Esophagus squamous epithelium (tissue), 4 donors: ENCODE data around the gene IQGAP2.

ENCODE experiments used
- CTCF ChIP-seq, 6 experiments: fragments of 450-650 bp in 4 of 6; fragments of 200-600 bp in 2 of 6; sonication (generic) in 2 of 6; IDR thresholded peaks; one replicate each; pipeline ENCODE4 v1.5.1; 2016 to 2019; ENCODE audit warnings: antibody characterized with exemption in 6 of 6, mild to moderate bottlenecking in 4 of 6, moderate library complexity in 4 of 6
- POLR2A ChIP-seq, 4 donors: fragments of 450-650 bp; IDR thresholded peaks; one replicate each; pipeline ENCODE4 v1.6.1; 2017; ENCODE audit warnings: antibody characterized with exemption in 4 of 4, mild to moderate bottlenecking in 4 of 4, moderate library complexity in 3 of 4

- no peak for TF ChIP-seq CTCF (IDR thresholded peaks at IDR 0.05)
- no peak for TF ChIP-seq POLR2A (IDR thresholded peaks at IDR 0.05)
Observed at GRCh38 chr5:76483433-76483832, 80.3 kb downstream of the IQGAP2 start.
